Activated CD8-positive, alpha-beta T cell treated with anti-CD3 and anti-CD28 coated beads, Interleukin-2, amount 10 ng/mL, durations not matched to agents 7 days and 5 days (primary cell): ENCODE data around the gene MALAT1. TPM values are rescaled to one million over a fixed set of nuclear protein-coding genes. Genes with fewer than 3 reads are reported as not detected.

ENCODE experiments used
- ATAC-seq: fragments of 150-1000 bp; cut with Tn5 transposase; one replicate; pipeline ENCODE4 v1.10.0; 2021; ENCODE audit warnings: moderate library complexity
- CTCF ChIA-PET: fragments of 350-600 bp; sonication (Branson Sonifier 250); formaldehyde crosslinking; loops from one replicate; lab custom pipeline; 2021; ENCODE audit warnings: antibody characterized with exemption; lab: Charles Lee
- POLR2A ChIA-PET: fragments of 350-600 bp; sonication (Branson Sonifier 250); formaldehyde crosslinking; loops from one replicate; lab custom pipeline; 2021; ENCODE audit warnings: antibody characterized with exemption; lab: Charles Lee
- DNase-seq: peaks from one replicate; pipeline ENCODE4 v3.0.0-alpha.2; 2020
- H3K27ac Mint-ChIP-seq: one replicate; pipeline ENCODE4 v1.8.0; 2021; ENCODE audit warnings: mild to moderate bottlenecking, mixed read lengths
- H3K27me3 Mint-ChIP-seq: one replicate; pipeline ENCODE4 v1.8.0; 2021; ENCODE audit warnings: low read depth, mixed read lengths
- H3K36me3 Mint-ChIP-seq: one replicate; pipeline ENCODE4 v1.8.0; 2021; ENCODE audit warnings: low read depth, mixed read lengths
- H3K4me1 Mint-ChIP-seq: one replicate; pipeline ENCODE4 v1.8.0; 2021; ENCODE audit warnings: low read depth, mixed read lengths
- H3K4me3 Mint-ChIP-seq: one replicate; pipeline ENCODE4 v1.8.0; 2021; ENCODE audit warnings: mild to moderate bottlenecking, mixed read lengths
- H3K9me3 Mint-ChIP-seq: one replicate; pipeline ENCODE4 v1.8.0; 2022; ENCODE audit warnings: mixed read lengths; ENCODE audit not compliant: insufficient read depth
- total RNA-seq, 2 experiments: library from RNA; stranded (reverse); gene quantifications; one replicate each; pipeline ENCODE4 v1.2.3, GENCODE V29; 2021

The MALAT1 gene
- total RNA-seq, 2 experiments from 2014 or later = 3,822 to 4,094 TPM

DNA sequence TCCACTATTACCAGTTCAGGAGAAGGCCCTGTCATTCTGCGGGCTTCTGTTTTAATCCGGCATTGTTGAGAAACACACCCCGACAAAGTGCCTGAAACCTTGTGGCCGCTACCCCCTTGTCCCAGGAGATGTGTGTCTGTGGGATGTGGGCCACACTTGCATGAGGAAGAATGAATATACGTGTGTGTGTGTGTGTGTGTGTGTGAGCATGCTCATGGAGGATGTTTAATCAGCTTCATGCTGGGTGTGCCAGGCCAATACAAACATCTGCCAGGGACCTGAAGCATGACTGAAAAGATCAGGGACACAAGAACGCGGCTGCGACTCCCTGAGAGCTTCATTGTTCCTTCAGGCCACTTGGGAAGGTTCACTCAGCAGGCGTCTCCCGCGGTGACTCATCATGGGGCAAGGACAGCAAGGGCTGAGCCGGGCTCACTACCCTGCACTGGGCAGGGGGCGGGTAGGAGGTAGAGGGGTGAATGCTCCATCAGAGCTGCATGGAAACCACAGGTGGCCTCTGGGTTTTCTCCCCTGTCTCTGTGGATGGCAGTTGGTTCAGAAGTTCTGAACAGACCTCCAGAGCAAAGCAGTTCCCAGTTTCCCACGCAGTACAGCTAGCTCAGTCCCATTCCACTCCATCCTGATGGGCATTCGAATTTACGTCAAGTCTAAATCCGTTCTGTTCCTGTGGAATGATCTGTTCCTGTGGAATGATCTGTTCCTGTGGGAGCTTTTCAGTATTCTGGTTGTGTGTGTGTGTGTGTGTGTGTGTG lies 7.0 kb upstream of the MALAT1 start:
- no peaks in the 10 kb centered on the region for H3K27me3 Mint-ChIP-seq

DNA sequence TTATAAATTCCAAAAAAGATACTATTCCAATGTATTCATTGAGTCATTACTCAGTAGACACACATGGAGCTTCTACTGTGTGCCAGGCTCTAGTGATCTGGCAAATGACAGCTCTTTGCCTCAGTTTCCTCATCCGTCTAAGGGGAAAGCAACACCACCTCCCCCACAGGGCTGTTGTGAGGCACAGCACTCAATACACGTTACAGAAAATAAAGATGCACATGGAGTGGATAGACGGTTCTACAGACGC lies 6.5 kb upstream of the MALAT1 start:
- DNase-seq (no peak), ATAC-seq (no peak)
- Mint-ChIP-seq H3K4me1 (peaks cover 59% of the 10 kb centered on the region), H3K4me3 (no peak overlapping the region), H3K36me3 (no peaks in the 10 kb centered on the region), H3K9me3 (no peaks in the 10 kb centered on the region), H3K27me3 (no peaks in the 10 kb centered on the region), H3K27ac (no peak overlapping the region)
- ChIA-PET POLR2A (interaction anchor here (1.6 to 22.4 kb wide), 3 partner anchors 11 to 71 kb away, joined by 7 to 4167 read pairs (median 447); partner anchors contain the start of genes MALAT1 and NEAT1), CTCF (interaction anchor here (1.2 to 2.9 kb wide), 6 partner anchors 14 to 163 kb away, joined by 3 to 25 read pairs (median 8); no protein-coding TSS in a partner anchor)

More for the DNA sequence above, 7.0 kb upstream of the MALAT1 start:
- Mint-ChIP-seq H3K4me3 (no peak overlapping the region), H3K27ac (no peak overlapping the region), H3K36me3 (no peaks in the 10 kb centered on the region), H3K9me3 (no peaks in the 10 kb centered on the region), H3K4me1 (peaks cover 57% of the 10 kb centered on the region)
- ATAC-seq = no peak
- ChIA-PET CTCF (interaction anchor here (0.8 to 2.9 kb wide), 6 partner anchors 14 to 163 kb away, joined by 3 to 25 read pairs (median 6); no protein-coding TSS in a partner anchor), POLR2A (interaction anchor here (1.6 to 22.4 kb wide), 3 partner anchors 12 to 71 kb away, joined by 7 to 4167 read pairs (median 447); partner anchors contain the start of genes MALAT1 and NEAT1)
- DNase-seq = no peak

DNA sequence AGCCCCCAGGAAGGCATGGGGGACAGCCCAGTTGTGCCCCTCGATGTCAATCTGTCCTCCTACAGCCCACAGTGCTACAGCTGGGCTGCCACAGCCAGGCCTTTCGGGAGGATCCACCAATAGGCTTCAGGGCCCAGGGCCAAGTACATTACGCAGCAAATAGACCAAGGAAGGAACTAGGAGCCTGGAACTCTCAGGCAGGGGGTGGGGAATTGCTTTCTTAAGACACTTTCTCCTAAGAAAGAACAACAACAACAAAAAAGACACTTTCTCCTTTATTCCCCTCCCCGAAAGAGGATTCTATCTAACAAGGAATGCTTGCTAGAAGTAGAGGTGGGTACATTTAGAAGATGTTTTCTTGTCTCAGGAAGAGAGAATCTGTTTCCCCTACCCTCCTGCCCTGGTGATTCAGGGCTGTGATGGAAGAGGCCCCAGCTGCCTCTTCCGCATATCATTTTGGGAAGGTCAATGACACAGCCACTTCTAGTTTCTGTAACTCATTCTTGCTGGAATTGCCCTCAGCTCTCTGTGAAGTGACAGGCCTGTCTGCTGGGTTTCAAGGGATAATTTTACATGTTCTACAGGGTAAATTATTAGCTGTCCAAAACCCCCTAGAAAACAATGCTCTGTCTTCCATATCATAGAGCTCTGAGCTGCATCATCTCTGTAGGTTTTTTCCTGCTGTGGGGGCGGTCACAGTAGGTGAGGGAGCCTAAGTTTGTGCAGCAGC lies 6.0 kb upstream of the MALAT1 start:
- ChIA-PET CTCF (interaction anchor here (1.0 to 2.9 kb wide), 7 partner anchors 12 to 164 kb away, joined by 3 to 25 read pairs (median 8); no protein-coding TSS in a partner anchor), POLR2A (interaction anchor here (1.0 to 22.4 kb wide), 4 partner anchors 11 to 72 kb away, joined by 3 to 4167 read pairs (median 620); partner anchors contain the start of genes MALAT1 and NEAT1)
- DNase-seq (no peak), ATAC-seq (no peak)
- Mint-ChIP-seq H3K27me3 (no peaks in the 10 kb centered on the region), H3K36me3 (no peaks in the 10 kb centered on the region), H3K27ac (no peak overlapping the region), H3K4me3 (no peak overlapping the region), H3K4me1 (peaks cover 54% of the 10 kb centered on the region), H3K9me3 (no peaks in the 10 kb centered on the region)

DNA sequence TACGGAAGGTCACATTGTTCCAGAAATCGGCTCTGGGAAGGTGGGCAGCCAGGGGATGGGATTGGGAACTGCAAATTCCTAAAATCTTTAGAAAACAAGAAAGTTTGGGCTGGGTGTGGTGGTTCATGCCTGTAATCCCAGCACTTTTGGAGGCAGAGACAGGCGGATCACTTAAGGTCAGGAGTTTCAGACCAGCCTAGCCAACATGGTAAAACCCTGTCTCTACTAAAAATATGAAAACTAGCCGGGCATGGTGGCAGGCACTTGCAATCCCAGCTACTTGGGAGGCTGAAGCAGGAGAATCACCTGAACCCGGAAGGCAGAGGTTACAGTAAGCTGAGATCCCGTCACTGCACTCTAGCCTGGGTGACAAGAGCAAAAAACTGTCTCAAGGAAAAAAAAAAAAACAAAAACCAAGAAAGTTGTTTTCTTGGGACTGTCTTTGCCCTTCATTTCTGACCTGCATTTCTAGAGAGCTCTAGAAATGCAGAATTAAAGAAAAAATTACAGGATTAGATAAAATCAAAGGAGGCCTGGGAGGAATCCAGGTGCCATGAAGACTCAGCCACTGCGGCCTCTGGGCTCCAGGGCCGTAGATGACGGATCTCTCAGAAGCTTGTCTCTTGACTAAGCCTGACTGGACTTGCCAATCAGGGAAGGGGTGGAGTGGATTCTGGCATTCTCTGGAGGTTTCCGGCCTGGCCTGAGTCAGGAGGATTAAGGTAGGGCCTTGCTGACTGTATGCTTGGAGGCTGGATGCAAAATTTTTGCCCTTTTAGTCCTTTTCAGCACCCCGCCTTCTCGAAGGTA lies 5.3 kb upstream of the MALAT1 start:
- Mint-ChIP-seq H3K9me3 (no peaks in the 10 kb centered on the region), H3K36me3 (no peaks in the 10 kb centered on the region), H3K27me3 (no peaks in the 10 kb centered on the region), H3K4me3 (no peak overlapping the region), H3K4me1 (peaks cover 48% of the 10 kb centered on the region), H3K27ac (no peak overlapping the region)
- ATAC-seq (no peak), DNase-seq (no peak)
- ChIA-PET CTCF (interaction anchor here (1.0 to 19.7 kb wide), 7 partner anchors 11 to 77 kb away, joined by 3 to 538 read pairs (median 8); partner anchors contain the start of gene NEAT1), POLR2A (interaction anchor here (1.0 to 22.4 kb wide), 4 partner anchors 10 to 72 kb away, joined by 3 to 4167 read pairs (median 620); partner anchors contain the start of genes MALAT1 and NEAT1)

DNA sequence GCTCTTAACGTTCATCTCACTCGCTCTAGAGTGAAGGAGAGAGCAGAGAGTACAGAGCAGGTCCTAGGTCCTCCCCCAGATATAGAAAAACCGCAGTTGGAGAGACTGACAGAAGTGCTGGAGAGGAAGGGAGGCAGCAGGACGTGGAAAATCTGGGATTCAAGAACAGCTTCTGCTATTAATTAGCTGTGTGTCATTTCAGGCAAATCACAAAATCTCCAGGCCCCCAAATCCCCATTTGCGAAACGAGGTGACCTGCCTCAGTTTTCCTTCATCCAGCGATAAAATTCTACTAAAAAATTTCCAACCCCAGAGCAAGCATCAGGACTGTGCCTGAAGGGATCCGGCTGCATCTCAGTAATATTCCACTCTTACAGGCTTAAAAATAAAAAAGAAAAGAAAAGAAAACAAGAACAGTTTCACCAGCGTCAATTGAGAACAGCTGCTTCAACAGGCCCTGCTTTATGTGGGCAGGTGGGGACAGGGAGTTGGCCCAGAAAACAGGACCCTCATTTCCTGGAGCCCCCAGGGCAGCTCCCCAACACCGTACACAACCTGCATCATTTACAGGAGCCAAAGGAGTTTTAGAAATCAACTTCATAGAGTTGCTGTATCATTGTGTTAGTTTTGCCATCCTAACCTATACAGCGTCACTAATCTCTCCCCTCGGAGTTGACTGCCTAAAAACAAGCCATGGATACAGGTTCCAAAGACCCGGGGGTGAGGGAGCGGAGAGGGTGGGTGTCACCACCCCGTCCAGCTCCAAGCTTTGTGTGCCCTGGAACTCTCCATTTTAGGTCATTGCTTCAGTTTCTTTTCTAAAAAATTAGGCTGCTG lies 2.3 kb upstream of the MALAT1 start:
- H3K27ac Mint-ChIP-seq = no peak overlapping the region
- POLR2A ChIA-PET = interaction anchor here (0.6 to 22.4 kb wide), 22 partner anchors 4 to 619 kb away, joined by 3 to 4167 read pairs (median 4); partner anchors contain the start of genes CAPN1, FAM89B, FRMD8 and MALAT1
- H3K9me3 Mint-ChIP-seq = no peaks in the 10 kb centered on the region
- no peak overlapping the region for H3K4me3 Mint-ChIP-seq
- no peak for DNase-seq
- no peaks in the 10 kb centered on the region for H3K36me3 Mint-ChIP-seq
- peaks cover 39% of the 10 kb centered on the region for H3K4me1 Mint-ChIP-seq
- ATAC-seq = peak; percentile 1
- CTCF ChIA-PET = interaction anchor here (0.9 to 19.7 kb wide), 12 partner anchors 9 to 379 kb away, joined by 3 to 538 read pairs (median 5); partner anchors contain the start of genes NEAT1 and ZNHIT2
- H3K27me3 Mint-ChIP-seq = no peaks in the 10 kb centered on the region

DNA sequence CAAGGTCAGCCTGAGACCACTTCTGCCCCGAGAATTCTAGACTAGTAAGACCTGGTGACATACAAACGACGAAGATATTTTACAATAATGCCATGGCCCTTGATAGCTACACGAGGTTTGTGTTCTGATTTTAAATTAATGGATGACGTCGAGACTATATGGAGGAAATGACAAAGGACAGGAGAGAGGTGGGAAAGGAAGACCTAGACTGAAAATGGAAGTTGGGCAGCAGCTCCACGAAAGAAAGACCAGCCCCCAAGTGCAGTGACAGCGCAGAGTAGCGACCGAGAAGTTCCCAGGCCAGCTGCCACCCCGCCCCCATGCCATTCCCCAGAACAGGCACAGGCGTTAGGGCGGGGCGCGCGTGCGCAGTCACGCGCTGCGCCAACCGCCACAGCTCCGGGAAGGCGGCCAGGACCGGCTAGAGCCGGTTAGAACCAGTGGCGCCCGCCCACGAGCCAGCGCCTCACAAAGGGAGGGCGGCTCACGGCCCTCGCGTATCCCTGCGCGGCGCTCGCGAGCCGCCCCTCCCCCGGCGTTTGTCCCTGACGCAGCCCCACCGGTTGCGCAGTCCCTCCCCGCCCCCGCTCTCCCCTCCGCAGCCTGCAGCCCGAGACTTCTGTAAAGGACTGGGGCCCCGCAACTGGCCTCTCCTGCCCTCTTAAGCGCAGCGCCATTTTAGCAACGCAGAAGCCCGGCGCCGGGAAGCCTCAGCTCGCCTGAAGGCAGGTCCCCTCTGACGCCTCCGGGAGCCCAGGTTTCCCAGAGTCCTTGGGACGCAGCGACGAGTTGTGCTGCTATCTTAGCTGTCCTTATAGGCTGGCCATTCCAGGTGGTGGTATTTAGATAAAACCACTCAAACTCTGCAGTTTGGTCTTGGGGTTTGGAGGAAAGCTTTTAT lies 1.5 kb upstream of the MALAT1 start:
- peaks cover 35% of the 10 kb centered on the region for H3K4me1 Mint-ChIP-seq
- no peak overlapping the region for H3K27ac Mint-ChIP-seq
- ATAC-seq = peak; percentile 76
- POLR2A ChIA-PET = interaction anchor here (0.6 to 22.4 kb wide), 32 partner anchors 5 to 620 kb away, joined by 3 to 4167 read pairs (median 4); partner anchors contain the start of genes CAPN1, FAM89B, FRMD8 and KAT5
- peak; percentile 98 for DNase-seq
- H3K36me3 Mint-ChIP-seq = no peaks in the 10 kb centered on the region
- no peak overlapping the region for H3K4me3 Mint-ChIP-seq
- H3K27me3 Mint-ChIP-seq = no peaks in the 10 kb centered on the region
- CTCF ChIA-PET = interaction anchor here (0.6 to 19.7 kb wide), 14 partner anchors 8 to 380 kb away, joined by 3 to 538 read pairs (median 5); partner anchors contain the start of genes NEAT1 and ZNHIT2
- no peaks in the 10 kb centered on the region for H3K9me3 Mint-ChIP-seq

DNA sequence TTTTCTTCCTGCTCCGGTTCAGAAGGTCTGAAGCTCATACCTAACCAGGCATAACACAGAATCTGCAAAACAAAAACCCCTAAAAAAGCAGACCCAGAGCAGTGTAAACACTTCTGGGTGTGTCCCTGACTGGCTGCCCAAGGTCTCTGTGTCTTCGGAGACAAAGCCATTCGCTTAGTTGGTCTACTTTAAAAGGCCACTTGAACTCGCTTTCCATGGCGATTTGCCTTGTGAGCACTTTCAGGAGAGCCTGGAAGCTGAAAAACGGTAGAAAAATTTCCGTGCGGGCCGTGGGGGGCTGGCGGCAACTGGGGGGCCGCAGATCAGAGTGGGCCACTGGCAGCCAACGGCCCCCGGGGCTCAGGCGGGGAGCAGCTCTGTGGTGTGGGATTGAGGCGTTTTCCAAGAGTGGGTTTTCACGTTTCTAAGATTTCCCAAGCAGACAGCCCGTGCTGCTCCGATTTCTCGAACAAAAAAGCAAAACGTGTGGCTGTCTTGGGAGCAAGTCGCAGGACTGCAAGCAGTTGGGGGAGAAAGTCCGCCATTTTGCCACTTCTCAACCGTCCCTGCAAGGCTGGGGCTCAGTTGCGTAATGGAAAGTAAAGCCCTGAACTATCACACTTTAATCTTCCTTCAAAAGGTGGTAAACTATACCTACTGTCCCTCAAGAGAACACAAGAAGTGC lies 661 bp upstream of the MALAT1 start:
- Mint-ChIP-seq H3K9me3 (no peaks in the 10 kb centered on the region), H3K4me1 (peaks cover 28% of the 10 kb centered on the region), H3K27ac (no peak overlapping the region), H3K36me3 (no peaks in the 10 kb centered on the region), H3K4me3 (no peak overlapping the region), H3K27me3 (no peaks in the 10 kb centered on the region)
- POLR2A ChIA-PET = interaction anchor here (0.5 to 22.4 kb wide), 41 partner anchors 5 to 1140 kb away, joined by 3 to 4167 read pairs (median 6); partner anchors contain the start of genes DPF2, FAM89B, FRMD8 and KAT5
- DNase-seq (peak; percentile 81), ATAC-seq (peak; percentile 10)
- CTCF ChIA-PET = interaction anchor here (0.6 to 19.7 kb wide), 9 partner anchors 9 to 122 kb away, joined by 3 to 538 read pairs (median 9); partner anchors contain the start of gene NEAT1

DNA sequence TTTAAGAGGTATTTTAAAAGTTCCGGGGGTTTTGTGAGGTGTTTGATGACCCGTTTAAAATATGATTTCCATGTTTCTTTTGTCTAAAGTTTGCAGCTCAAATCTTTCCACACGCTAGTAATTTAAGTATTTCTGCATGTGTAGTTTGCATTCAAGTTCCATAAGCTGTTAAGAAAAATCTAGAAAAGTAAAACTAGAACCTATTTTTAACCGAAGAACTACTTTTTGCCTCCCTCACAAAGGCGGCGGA lies 193 bp upstream of the MALAT1 start:
- no peak overlapping the region for H3K27ac Mint-ChIP-seq
- ATAC-seq (no peak), DNase-seq (no peak)
- H3K36me3 Mint-ChIP-seq = no peaks in the 10 kb centered on the region
- H3K27me3 Mint-ChIP-seq = no peaks in the 10 kb centered on the region
- no peaks in the 10 kb centered on the region for H3K9me3 Mint-ChIP-seq
- no peak overlapping the region for H3K4me3 Mint-ChIP-seq
- peaks cover 29% of the 10 kb centered on the region for H3K4me1 Mint-ChIP-seq
- CTCF ChIA-PET = interaction anchor here (1.7 to 19.7 kb wide), 7 partner anchors 9 to 117 kb away, joined by 4 to 538 read pairs (median 16); partner anchors contain the start of gene NEAT1
- POLR2A ChIA-PET = interaction anchor here (0.5 to 22.4 kb wide), 36 partner anchors 5 to 1140 kb away, joined by 3 to 4167 read pairs (median 6); partner anchors contain the start of genes DPF2, FAM89B, FRMD8 and KAT5
